Glutamatergic neuron (in vitro differentiated cells): Measurements from ENCODE around the gene CRYBB2. TPM values are rescaled to one million over a fixed set of nuclear protein-coding genes. Genes with fewer than 3 reads are reported as not detected.

Source experiments
- DNase-seq: peaks from one replicate; pipeline ENCODE4 v3.0.0; 2022
- H3K27ac Mint-ChIP-seq: one replicate; pipeline ENCODE4 v1.8.0; 2020; ENCODE audit warnings: mild to moderate bottlenecking, mixed read lengths, inconsistent platforms; ENCODE audit not compliant: unreplicated experiment
- H3K27me3 Mint-ChIP-seq: one replicate; pipeline ENCODE4 v1.8.0; 2020; ENCODE audit warnings: mild to moderate bottlenecking, moderate library complexity, mixed read lengths, inconsistent platforms; ENCODE audit not compliant: unreplicated experiment
- H3K36me3 Mint-ChIP-seq: one replicate; pipeline ENCODE4 v1.8.0; 2020; ENCODE audit warnings: mild to moderate bottlenecking, mixed read lengths, inconsistent platforms; ENCODE audit not compliant: unreplicated experiment
- H3K4me1 Mint-ChIP-seq: one replicate; pipeline ENCODE4 v1.8.0; 2020; ENCODE audit warnings: mild to moderate bottlenecking, low read depth, mixed read lengths, inconsistent platforms; ENCODE audit not compliant: unreplicated experiment
- H3K4me3 Mint-ChIP-seq: one replicate; pipeline ENCODE4 v1.8.0; 2020; ENCODE audit warnings: mild to moderate bottlenecking, mixed read lengths, inconsistent platforms; ENCODE audit not compliant: unreplicated experiment
- H3K9me3 Mint-ChIP-seq: one replicate; pipeline ENCODE4 v1.8.0; 2020; ENCODE audit warnings: mild to moderate bottlenecking, moderate library complexity, mixed read lengths, inconsistent platforms; ENCODE audit not compliant: unreplicated experiment
- CTCF ChIP-seq: fragments of 200-600 bp; sonication (generic); IDR thresholded peaks from one replicate; pipeline ENCODE4 v1.5.0; 2021; ENCODE audit not compliant: partially characterized antibody, unreplicated experiment
- total RNA-seq: library from RNA; stranded (reverse); fragmentation: NEBNext Ultra II Directional; extraction: Animal tissue kit (Norgen Biotek cat#: 25700); gene quantifications from one replicate; pipeline ENCODE4 v1.2.1, GENCODE V29; 2021; ENCODE audit not compliant: unreplicated experiment

The CRYBB2 gene
- total RNA-seq, 1 donor from 2014 or later, result not detected

GRCh38 chr22:25208328-25208727 is 11.1 kb upstream of the CRYBB2 start:
- Mint-ChIP-seq H3K36me3 (peaks cover 9% of the 10 kb centered on the region), H3K4me3 (no peak overlapping the region), H3K27ac (no peak overlapping the region), H3K9me3 (peaks cover 4% of the 10 kb centered on the region), H3K27me3 (peaks cover 9% of the 10 kb centered on the region), H3K4me1 (no peaks in the 10 kb centered on the region)
- DNase-seq, result no peak
- TF ChIP-seq CTCF, result no peak

GRCh38 chr22:25208743-25209505 is 10.5 kb upstream of the CRYBB2 start:
- DNase-seq, result no peak
- H3K36me3 Mint-ChIP-seq, result peaks cover 15% of the 10 kb centered on the region
- peaks cover 4% of the 10 kb centered on the region for H3K9me3 Mint-ChIP-seq
- no peak for TF ChIP-seq CTCF
- H3K27me3 Mint-ChIP-seq, result peaks cover 9% of the 10 kb centered on the region
- no peak overlapping the region for H3K4me3 Mint-ChIP-seq
- H3K4me1 Mint-ChIP-seq, result no peaks in the 10 kb centered on the region
- H3K27ac Mint-ChIP-seq, result no peak overlapping the region

GRCh38 chr22:25210793-25211192 is 8.6 kb upstream of the CRYBB2 start:
- H3K9me3 Mint-ChIP-seq, result peaks cover 4% of the 10 kb centered on the region
- TF ChIP-seq CTCF, result no peak

GRCh38 chr22:25212337-25212736 is 7.1 kb upstream of the CRYBB2 start:
- Mint-ChIP-seq H3K4me1 (no peaks in the 10 kb centered on the region), H3K27me3 (peaks cover 9% of the 10 kb centered on the region), H3K27ac (no peak overlapping the region), H3K4me3 (no peak overlapping the region), H3K36me3 (peaks cover 15% of the 10 kb centered on the region), H3K9me3 (peaks cover 4% of the 10 kb centered on the region)
- no peak for TF ChIP-seq CTCF
- DNase-seq, result no peak

More at GRCh38 chr22:25210793-25211192, 8.6 kb upstream of the CRYBB2 start:
- no peak for DNase-seq
- Mint-ChIP-seq H3K4me1 (no peaks in the 10 kb centered on the region), H3K36me3 (peaks cover 15% of the 10 kb centered on the region), H3K4me3 (no peak overlapping the region), H3K27ac (no peak overlapping the region), H3K27me3 (peaks cover 7% of the 10 kb centered on the region)

GRCh38 chr22:25213221-25213620 is 6.2 kb upstream of the CRYBB2 start:
- no peaks in the 10 kb centered on the region for H3K9me3 Mint-ChIP-seq
- H3K27me3 Mint-ChIP-seq, result peaks cover 3% of the 10 kb centered on the region
- DNase-seq, result no peak
- no peak for TF ChIP-seq CTCF
- no peak overlapping the region for H3K27ac Mint-ChIP-seq
- no peak overlapping the region for H3K4me3 Mint-ChIP-seq
- no peaks in the 10 kb centered on the region for H3K4me1 Mint-ChIP-seq
- H3K36me3 Mint-ChIP-seq, result peaks cover 10% of the 10 kb centered on the region
